Neutrophil (primary cell): Measurements from ENCODE around the gene NPEPL1.
A peak's percentile ranks its signal among the peaks of the same experiment; 100 is the strongest.

Source experiments
- H3K27ac ChIP-seq: fragments of 200-600 bp; sonication (generic); 2 replicates; pipeline ENCODE4 v1.5.1; 2016; ENCODE audit warnings: mild to moderate bottlenecking, moderate library complexity
- H3K27me3 ChIP-seq: fragments of 200-600 bp; sonication (generic); 2 replicates; pipeline ENCODE4 v1.6.0; 2016; ENCODE audit warnings: mild to moderate bottlenecking
- H3K36me3 ChIP-seq: fragments of 200-600 bp; sonication (generic); 2 replicates; pipeline ENCODE4 v1.5.1; 2017
- H3K4me1 ChIP-seq, 2 experiments: fragments of 200-600 bp in 1 of 2; sonication (generic) in 1 of 2; 1 replicate in 1 of 2; 2 replicates in 1 of 2; pipeline versions ENCODE4 v1.5.1 to v1.6.1; 2013 to 2016; ENCODE audit warnings: low read depth in 1 of 2, low read length in 1 of 2, mild to moderate bottlenecking in 1 of 2, moderate library complexity in 1 of 2; ENCODE audit not compliant: control insufficient read depth in 1 of 2, insufficient read depth in 1 of 2
- H3K4me3 ChIP-seq, 2 experiments: fragments of 200-600 bp in 1 of 2; sonication (generic) in 1 of 2; 1 replicate in 1 of 2; 2 replicates in 1 of 2; pipeline ENCODE4 v1.5.1; 2013 to 2016; ENCODE audit warnings: low read depth in 1 of 2, low read length in 1 of 2, mild to moderate bottlenecking in 1 of 2, moderate library complexity in 1 of 2
- H3K9me3 ChIP-seq: fragments of 200-600 bp; sonication (generic); 2 replicates; pipeline ENCODE4 v1.5.1; 2016
- TF ChIP-seq, protein P1 (sequence below): fragments of 200-600 bp; sonication (generic); IDR thresholded peaks from 2 replicates; pipeline ENCODE4 v1.5.1; 2016; ENCODE audit warnings: antibody characterized with exemption

NPEPL1 gene

DNA sequence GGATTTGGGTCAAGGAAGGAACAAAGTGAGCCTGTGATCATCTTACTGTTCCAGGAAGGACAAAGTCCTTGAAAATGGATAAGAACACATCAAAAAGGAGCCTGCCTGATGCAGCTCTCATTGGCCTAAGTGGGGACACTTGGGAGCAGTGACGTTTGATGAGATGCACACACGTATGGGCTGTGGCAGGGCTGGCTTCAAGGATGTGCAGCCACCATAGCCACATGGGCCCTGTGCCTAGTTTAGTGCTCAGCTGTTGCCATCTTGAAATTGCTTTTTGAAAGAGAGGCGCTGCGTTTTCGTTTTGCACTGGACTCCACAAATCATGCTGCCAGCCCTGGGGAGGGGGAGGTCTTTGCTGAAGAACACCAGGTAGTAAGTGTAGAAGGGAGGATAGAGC, 6.6 kb upstream of the NPEPL1 start:
- peaks cover 4% of the 10 kb centered on the region for H3K36me3 ChIP-seq
- TF ChIP-seq, protein P1, sequence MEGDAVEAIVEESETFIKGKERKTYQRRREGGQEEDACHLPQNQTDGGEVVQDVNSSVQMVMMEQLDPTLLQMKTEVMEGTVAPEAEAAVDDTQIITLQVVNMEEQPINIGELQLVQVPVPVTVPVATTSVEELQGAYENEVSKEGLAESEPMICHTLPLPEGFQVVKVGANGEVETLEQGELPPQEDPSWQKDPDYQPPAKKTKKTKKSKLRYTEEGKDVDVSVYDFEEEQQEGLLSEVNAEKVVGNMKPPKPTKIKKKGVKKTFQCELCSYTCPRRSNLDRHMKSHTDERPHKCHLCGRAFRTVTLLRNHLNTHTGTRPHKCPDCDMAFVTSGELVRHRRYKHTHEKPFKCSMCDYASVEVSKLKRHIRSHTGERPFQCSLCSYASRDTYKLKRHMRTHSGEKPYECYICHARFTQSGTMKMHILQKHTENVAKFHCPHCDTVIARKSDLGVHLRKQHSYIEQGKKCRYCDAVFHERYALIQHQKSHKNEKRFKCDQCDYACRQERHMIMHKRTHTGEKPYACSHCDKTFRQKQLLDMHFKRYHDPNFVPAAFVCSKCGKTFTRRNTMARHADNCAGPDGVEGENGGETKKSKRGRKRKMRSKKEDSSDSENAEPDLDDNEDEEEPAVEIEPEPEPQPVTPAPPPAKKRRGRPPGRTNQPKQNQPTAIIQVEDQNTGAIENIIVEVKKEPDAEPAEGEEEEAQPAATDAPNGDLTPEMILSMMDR, result no peak
- H3K9me3 ChIP-seq, result no peaks in the 10 kb centered on the region

DNA sequence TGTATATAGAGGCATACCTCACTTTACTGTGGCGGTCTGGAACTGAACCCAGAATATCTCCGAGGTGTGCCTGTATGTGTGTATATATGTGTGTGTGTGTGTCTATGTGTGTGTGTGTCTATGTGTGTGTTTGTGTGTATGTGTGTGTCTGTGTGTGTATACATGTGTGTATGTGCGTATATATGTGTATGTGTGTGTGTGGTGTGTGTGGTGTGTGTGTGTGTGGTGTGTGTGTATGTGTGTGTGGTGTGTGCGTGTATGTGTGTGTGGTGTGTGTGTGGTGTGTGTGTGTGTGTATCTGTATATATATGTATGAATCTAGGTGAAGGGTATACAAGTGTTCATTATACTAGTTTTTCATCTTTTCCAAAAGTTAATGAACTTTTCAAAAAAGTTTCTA, 4.2 kb upstream of the NPEPL1 start:
- H3K4me3 ChIP-seq, result no peak overlapping the region
- peaks cover 3% of the 10 kb centered on the region for H3K36me3 ChIP-seq
- no peaks in the 10 kb centered on the region for H3K9me3 ChIP-seq
- H3K4me1 ChIP-seq, result peaks cover 25% of the 10 kb centered on the region in 2 experiments
- no peaks in the 10 kb centered on the region for H3K27me3 ChIP-seq
- TF ChIP-seq, protein P1, result no peak
- peak overlapping the region; percentile 44 for H3K27ac ChIP-seq

More for the DNA sequence above, 6.6 kb upstream of the NPEPL1 start:
- Histone ChIP-seq H3K27me3 (no peaks in the 10 kb centered on the region), H3K27ac (no peak overlapping the region), H3K4me1 (peaks cover 7 to 9% of the 10 kb centered on the region in 2 experiments), H3K4me3 (no peak overlapping the region)

DNA sequence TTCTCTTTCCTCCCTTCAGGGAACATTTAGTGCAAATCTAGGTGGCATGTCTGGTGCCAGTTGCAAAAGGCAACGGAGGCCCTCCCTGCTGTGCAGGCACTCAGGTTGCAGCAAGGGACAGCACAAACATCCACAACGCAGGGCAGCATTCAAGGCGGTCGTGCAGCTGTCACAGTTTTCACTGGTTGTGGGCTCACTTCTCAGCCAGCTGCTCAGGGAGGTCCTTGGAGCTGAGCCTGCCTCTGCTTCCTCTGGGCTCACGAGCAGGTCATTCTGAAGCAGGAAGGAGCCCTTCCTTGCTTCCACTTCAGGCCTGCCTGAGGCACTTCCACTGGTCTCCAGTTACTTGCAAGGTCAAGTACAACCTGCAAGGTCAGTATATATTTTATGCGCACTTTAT, 3.8 kb upstream of the NPEPL1 start:
- peak overlapping the region; percentile 44 for H3K27ac ChIP-seq
- TF ChIP-seq, protein P1, result no peak
- H3K4me1 ChIP-seq, result peaks cover 29% of the 10 kb centered on the region in 2 experiments
- H3K9me3 ChIP-seq, result no peaks in the 10 kb centered on the region
- no peaks in the 10 kb centered on the region for H3K27me3 ChIP-seq
- peaks cover 7% of the 10 kb centered on the region for H3K36me3 ChIP-seq
- no peak overlapping the region for H3K4me3 ChIP-seq

DNA sequence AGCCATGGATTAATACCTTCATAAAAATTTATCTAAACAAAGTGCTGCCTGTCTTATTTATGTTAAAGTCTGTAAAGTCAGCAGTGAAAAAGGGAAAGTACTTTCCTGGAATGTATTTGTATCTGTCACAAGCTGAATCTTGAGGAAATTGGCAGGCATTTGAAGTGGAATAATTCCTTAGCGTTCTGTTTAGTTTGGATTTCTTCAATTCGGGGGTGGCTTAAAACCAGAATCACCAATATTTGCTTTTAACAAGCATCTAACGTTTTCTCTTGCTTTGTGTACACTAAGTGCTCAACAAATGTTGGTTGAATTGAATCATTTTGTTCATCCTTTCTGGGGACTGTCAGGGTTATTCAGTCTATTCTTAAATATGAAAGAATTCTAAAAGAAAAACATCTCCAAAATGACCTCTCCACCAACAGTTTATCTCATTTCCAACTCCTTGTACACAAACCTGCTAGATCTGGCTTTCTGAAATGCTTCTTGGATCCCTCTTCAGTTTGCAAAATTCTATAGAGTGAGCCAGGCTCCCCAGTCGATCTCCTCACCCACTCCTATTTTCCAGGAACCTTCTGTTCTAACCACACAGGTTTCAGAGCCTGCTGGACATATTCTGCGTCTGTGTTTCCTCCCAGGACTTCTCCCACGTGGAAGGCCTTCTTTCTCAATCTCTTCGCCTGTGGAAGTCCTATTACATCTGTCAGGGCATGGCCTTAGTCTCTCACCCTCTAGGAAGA, 2.0 kb upstream of the NPEPL1 start:
- Histone ChIP-seq H3K27me3 (no peaks in the 10 kb centered on the region), H3K4me1 (peaks cover 39 to 40% of the 10 kb centered on the region in 2 experiments), H3K9me3 (no peaks in the 10 kb centered on the region), H3K4me3 (peak overlapping the region in 1 of 2 experiments; percentile 61), H3K36me3 (peaks cover 21% of the 10 kb centered on the region), H3K27ac (peak overlapping the region; percentile 99)
- TF ChIP-seq, protein P1, result no peak

- H3K9me3 ChIP-seq, result no peaks in the 10 kb centered on the region
- peak overlapping the region; percentile 55 to 61 for H3K4me3 ChIP-seq
- H3K27me3 ChIP-seq, result no peaks in the 10 kb centered on the region
- peak overlapping the region; percentile 99 for H3K27ac ChIP-seq
- H3K4me1 ChIP-seq, result peaks cover 39 to 40% of the 10 kb centered on the region in 2 experiments
- H3K36me3 ChIP-seq, result peaks cover 35% of the 10 kb centered on the region
- TF ChIP-seq, protein P1, result no peak
These were observed 624 bp upstream of the NPEPL1 start for GRCh38 chr20:58691773-58692578.
